Measurements from ENCODE around the gene IQSEC2.

IQSEC2 gene

DNA sequence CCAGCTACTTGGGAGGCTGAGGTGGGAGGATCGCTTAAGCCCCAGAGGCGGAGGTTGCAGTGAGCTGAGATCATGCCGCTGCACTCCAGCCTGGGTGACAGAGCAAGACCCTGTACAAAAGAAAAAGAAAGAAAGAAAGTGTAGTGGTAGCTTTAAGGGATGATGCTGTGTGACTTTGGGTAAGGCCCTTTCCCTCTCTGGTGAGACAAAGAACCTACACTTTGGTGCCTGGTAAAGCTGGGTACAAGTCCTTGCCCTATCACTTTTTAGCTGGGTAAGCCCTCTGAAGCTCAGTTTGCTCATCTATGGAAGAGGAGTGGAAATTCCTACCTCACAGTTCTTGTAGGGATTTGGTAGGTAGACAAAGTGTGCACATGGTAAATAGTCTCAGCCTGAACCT, 1.7 kb upstream of the IQSEC2 start:
- no peak overlapping the region for H3K4me3 ChIP-seq (replicated peaks in 1 of 2; ENCODE audit: low read depth in 2 of 2, low read length in 2 of 2)
- DNase-seq (ENCODE audit: low read depth in 2 of 2), result no peak
- TF ChIP-seq, protein P1, sequence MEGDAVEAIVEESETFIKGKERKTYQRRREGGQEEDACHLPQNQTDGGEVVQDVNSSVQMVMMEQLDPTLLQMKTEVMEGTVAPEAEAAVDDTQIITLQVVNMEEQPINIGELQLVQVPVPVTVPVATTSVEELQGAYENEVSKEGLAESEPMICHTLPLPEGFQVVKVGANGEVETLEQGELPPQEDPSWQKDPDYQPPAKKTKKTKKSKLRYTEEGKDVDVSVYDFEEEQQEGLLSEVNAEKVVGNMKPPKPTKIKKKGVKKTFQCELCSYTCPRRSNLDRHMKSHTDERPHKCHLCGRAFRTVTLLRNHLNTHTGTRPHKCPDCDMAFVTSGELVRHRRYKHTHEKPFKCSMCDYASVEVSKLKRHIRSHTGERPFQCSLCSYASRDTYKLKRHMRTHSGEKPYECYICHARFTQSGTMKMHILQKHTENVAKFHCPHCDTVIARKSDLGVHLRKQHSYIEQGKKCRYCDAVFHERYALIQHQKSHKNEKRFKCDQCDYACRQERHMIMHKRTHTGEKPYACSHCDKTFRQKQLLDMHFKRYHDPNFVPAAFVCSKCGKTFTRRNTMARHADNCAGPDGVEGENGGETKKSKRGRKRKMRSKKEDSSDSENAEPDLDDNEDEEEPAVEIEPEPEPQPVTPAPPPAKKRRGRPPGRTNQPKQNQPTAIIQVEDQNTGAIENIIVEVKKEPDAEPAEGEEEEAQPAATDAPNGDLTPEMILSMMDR (IDR thresholded peaks at IDR 0.05; ENCODE audit: low read depth, low read length), result no peak

DNA sequence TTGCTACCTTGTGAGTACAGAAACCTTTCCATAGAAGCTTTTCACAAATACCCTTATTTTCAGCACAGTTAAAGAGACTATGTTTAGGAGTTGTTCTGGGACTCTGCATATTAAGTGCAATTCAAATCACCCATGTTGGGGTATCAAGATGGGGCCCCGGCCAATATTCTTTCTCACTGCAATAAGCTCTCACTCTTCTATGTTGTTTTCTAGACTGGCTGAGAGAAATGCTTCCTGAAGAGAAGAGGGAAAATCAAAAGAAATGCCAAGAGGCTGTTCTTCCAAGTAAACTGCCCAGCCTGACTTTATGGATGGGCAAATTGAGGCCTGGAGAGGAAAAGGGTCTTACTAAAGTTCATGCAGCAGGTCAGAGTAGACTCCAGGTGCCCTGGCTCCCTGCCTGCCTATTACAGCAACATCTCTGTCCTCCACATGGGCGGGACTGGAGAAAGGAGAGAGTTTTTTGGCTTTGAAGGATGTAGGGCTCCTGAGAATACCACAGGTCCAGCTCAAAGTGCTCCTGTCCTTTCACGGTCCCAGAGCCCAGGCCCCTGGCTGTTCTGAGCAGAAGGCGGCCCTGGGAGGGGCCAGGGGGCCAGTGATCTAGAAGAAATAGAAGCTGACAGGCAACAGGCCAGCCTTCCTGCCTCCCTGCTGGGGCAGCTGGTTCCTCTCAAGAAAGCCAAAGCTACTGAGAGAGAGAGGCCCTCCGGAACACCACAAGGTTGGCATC, 745 bp upstream of the IQSEC2 start:
- TF ChIP-seq, protein P1 (IDR thresholded peaks at IDR 0.05; ENCODE audit: low read depth, low read length), result no peak
- H3K4me3 ChIP-seq (replicated peaks in 1 of 2; ENCODE audit: low read depth in 2 of 2, low read length in 2 of 2), result no peak overlapping the region
- peak in 1 of 2 donors; percentile 22 for DNase-seq (ENCODE audit: low read depth in 2 of 2)

DNA sequence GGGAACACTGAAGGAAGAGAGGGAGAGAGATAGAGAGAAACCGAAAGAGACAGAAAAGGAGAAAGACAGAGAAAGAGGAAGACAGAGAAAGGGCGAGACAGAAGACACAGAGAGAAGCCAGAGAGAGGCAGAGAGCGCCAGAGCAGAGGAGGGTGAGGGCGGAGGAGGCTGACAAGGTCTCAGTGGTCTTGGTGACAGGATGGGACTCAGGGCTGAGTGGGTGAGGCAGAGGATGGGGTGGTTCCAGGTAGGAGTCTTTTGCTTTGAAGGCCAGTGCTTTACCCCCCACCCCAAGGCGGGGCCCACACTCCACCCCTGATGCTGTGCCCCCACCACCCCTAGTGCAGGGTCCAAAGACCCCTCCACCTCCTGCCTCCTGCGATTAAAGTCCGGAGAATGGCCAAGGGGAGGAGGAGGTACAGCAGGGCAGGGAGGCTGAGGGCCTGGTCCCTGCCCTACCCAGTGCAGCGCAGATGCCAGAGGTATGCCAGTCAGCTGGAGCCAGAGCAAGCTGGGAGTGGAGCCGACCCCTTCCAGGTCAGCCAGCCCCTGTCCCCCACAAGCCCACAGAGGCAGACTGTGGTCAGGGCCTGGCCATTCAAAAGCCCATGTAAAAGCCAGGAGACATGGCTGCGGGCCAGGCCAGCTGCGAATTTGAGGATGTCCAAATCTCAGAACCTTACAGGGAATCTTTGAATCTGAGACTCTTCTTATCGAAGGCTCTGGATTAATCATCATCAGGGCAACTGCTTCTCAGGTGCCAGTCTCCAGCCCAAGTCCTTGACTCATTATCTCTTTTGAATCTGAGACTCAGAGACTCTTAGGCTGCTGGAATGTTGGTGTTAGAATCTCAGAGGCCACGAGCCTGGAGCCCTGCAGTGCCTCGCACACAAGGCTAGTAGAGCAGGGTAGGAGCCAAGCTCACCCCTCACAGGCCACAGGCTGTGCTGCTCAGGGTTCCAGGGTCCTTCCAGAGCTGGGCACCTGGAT, 758 bp downstream of the IQSEC2 start:
- DNase-seq (ENCODE audit: low read depth in 2 of 2), result peak; percentile 32 to 43
- TF ChIP-seq, protein P1 (IDR thresholded peaks at IDR 0.05; ENCODE audit: low read depth, low read length), result no peak

DNA sequence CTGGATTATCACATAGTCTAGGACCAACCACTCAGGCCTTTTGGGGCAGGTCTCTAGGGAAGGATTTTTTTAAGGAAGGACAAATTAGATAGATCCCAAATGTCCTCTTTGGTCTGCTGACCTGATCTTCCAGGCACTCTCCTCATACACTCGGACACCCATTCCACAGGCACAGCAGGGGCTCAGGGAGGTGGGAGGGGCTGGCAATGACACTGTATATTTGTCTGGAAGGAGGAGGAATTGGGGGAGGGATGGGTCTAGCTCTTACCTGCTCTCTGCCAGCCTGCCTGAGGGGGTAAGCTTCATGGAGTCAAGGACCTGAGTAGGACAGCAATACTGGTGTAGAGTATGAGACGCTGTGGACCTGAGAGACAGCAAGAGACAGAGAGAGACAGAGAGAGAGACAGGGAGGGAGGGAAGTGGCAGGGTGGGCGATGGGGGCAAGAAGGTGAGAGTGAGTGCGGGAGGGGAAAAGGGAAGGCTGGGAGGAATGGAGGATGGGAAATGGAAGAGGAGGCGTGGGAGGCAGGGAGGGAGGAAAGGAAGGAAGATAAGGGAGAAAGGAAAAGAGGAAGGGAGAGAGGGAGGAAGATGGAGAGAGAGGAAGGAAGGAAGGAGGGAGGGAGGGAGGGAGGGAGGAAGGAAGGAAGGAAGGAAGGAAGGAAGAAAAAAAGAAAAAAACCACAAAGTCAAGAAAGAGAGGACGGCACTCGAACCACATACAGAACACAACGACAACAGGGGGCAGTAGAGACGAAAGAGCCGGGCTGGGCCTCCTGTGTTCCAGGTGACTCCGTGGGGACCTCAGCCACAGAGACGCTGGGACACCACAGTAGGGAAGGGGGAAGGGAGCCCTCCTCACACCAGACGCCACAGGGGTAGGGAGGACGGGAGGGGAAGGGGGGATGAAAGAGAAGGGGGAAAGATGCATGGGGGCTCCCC, 1.8 kb downstream of the IQSEC2 start:
- peak overlapping the region; percentile 8 to 51 for H3K4me3 ChIP-seq (replicated peaks in 1 of 2; ENCODE audit: low read depth in 2 of 2, low read length in 2 of 2)
- TF ChIP-seq, protein P1 (IDR thresholded peaks at IDR 0.05; ENCODE audit: low read depth, low read length), result no peak
- no peak for DNase-seq (ENCODE audit: low read depth in 2 of 2)

More for the DNA sequence above, 758 bp downstream of the IQSEC2 start:
- peak overlapping the region; percentile 27 to 51 for H3K4me3 ChIP-seq (replicated peaks in 1 of 2; ENCODE audit: low read depth in 2 of 2, low read length in 2 of 2)

DNA sequence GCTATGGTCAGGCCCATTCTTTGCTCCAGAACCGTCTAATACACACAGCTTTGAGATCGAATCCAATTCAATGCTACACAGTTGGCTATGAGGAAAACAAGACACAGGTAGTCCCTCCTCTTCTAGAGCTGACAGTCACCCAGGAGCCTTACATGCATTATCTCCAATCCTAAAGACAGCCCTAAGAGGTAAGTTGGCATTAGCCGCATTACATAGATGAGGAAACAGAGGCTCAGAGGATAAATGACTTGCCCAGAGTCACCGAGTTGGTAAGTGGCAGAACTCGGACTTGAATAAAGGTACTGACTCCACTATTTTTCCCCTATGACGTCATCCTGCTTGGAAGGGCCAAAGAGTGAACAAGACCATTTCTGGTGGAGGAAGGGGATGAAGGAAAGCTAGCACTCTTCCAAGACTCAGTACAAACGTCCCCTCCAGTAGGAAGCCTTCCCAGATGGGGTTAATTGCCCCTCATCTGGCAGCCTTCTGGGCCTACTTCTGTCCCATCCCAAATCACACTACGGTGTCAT, 8.5 kb downstream of the IQSEC2 start:
- H3K4me3 ChIP-seq (replicated peaks in 1 of 2; ENCODE audit: low read depth in 2 of 2, low read length in 2 of 2), result no peak overlapping the region
- TF ChIP-seq, protein P1 (IDR thresholded peaks at IDR 0.05; ENCODE audit: low read depth, low read length), result no peak
- DNase-seq (ENCODE audit: low read depth in 2 of 2), result no peak

All from cardiac fibroblast (primary cell).